ENCODE results near the gene PDCL3.

- TF ChIP-seq CTCF (IDR thresholded peaks at IDR 0.05) (no peak), POLR2A (IDR thresholded peaks at IDR 0.05) (no peak)
These were observed 26.7 kb downstream of the PDCL3 start for GRCh38 chr2:100589527-100589926.

Data from heart left ventricle (tissue), 13 donors.